ENCODE measurements around the gene PLOD3.
"Not testable (repeated sequence)": the region's sequence is repeated elsewhere in the genome, so short reads cannot be mapped to it uniquely, and the experiment has no call there.

The PLOD3 gene, protein sequence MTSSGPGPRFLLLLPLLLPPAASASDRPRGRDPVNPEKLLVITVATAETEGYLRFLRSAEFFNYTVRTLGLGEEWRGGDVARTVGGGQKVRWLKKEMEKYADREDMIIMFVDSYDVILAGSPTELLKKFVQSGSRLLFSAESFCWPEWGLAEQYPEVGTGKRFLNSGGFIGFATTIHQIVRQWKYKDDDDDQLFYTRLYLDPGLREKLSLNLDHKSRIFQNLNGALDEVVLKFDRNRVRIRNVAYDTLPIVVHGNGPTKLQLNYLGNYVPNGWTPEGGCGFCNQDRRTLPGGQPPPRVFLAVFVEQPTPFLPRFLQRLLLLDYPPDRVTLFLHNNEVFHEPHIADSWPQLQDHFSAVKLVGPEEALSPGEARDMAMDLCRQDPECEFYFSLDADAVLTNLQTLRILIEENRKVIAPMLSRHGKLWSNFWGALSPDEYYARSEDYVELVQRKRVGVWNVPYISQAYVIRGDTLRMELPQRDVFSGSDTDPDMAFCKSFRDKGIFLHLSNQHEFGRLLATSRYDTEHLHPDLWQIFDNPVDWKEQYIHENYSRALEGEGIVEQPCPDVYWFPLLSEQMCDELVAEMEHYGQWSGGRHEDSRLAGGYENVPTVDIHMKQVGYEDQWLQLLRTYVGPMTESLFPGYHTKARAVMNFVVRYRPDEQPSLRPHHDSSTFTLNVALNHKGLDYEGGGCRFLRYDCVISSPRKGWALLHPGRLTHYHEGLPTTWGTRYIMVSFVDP

DNA sequence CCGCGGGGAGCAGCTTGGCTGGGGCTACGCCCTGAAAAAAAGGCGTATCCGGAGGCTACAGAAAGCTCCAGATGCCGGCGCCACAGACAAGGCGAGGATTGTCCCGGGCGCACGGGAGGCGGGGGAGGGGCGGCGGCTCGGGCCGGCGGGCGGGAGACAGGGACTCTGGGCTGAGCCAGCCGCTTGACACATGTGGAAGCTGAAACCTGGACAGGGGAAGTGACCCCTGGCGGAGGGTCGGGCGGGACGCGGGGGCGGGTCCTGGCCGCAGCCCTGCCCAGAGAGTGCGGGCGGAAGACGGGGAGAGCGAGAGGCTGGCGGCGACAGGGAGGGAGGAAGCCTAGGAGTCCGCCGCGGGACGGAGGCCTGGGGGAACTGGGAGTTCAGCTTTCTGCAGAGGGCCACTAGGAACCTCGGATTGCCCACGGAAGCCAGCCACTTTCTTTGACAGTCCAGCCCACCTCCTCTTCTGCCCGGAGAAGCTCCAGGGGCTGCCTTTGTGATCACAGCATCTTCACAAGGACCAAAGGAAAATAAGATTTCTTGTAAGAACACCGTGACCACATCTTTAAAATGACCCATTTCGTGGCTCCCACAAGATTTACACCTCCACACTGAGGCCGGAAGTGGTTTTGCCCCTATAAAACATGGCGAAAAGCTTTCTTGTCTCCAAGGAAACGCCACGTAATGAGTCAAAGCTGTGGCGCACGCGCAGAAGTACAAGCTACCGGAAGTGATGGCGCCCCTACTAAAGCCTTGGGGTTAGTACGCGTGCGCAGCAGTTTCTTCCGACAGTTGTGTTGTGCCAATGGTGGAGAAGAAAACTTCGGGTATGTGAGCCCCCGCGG is at the start of gene PLOD3, which contains the start of gene ZNHIT1:
Gene PLOD3 (minus strand): TSS at position 194 of the 848 bp plus-strand sequence. CDS start 307 bp downstream, outside the sequence.
Gene ZNHIT1 (plus strand): TSS at position 778 of the 848 bp plus-strand sequence. CDS start 31 bp downstream, at position 809.
- DNase-seq, result peak; percentile 97

DNA sequence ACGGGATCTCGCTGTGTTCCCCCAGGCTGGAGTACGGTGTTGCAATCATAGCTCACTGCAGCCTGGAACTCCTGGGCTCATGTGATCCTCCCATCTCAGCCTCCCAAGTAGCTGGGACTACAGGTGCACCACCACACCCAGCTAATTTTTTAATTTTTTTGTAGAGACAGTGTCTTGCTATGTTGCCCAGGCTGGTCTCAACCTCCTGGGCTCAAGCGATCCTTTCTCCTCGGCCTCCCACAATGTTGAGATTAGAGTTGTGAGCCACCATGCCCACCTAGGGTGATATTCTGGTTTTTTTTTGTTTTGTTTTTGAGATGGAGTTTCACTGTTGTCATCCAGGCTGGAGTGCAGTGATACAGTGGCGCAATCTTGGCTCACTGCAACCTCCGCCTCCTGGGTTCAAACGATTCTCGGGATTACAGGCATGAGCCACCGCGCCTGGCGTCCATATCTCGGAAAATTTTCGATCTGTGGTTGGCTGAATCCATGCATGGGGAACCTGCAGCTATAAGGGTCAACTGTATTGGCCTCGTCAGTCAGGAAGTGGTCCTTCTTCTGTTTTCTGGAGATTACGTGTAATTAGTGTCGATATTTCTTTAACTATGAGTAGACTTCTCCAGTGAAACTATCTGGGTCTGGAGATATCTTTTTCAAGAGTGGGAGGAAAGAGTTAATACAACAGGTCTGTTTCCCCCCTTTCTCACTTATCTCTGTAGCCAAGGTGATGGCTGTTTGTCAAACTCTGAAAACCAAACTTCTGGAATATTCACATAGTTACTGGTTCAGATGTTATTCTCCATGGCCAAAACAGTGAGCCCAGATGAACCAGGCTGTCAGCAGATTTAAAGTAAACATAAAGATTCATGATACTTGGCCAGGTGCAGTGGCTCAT is 48.5 kb upstream of the PLOD3 start:
- no peak for DNase-seq

DNA sequence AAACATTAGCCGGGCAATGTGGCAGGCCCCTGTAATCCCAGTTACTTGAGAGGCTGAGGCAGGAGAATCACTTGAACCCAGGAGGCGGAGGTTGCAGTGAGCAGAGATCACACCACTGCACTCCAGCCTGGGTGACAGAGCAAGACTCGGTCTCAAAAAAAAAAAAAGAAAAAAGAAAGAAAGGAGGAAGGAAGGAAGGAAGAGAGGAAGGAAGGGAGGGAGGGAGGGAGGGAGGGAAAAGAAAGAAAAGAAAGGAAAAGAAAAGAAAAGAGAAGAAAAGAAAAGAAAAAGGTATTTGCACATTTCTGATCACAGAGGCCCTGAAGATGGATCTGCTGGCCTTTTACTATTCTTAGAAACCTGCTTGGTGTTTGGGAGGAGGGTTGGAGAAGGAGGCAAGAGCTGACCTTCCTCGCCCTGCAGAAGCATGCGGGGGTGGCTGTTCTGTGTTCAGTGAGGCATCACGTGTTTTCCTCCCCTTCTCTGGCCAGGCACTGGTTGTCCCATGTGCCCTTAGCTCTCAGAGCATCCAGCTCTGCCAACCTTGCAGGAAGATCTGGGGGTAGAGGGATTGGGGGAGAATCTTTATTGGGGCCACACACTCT is 46.8 kb upstream of the PLOD3 start:
- DNase-seq, result not testable (repeated sequence)

DNA sequence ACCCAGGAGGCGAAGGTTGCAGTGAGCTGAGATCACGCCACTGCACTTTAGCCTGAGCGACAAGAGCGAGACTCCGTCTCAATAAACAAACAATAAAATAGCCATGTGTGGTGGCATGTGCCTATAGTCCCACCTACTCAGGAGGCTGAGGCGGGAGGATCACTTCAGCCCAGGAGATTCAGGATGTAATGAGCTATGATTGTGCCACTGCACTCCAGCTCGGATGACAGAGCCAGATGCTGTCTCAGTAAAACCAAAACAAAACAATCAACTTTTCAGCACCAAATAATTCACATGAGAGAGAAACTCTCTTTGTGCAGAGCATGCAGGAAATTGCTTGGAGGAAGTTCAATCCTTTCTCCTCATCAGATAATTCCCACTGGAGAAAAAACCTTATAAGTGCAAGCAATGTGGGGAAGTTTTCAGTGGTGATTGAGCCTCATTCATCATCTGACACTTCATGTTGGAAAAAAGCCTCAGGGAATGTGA is 40.9 kb upstream of the PLOD3 start:
- no peak for DNase-seq

DNA sequence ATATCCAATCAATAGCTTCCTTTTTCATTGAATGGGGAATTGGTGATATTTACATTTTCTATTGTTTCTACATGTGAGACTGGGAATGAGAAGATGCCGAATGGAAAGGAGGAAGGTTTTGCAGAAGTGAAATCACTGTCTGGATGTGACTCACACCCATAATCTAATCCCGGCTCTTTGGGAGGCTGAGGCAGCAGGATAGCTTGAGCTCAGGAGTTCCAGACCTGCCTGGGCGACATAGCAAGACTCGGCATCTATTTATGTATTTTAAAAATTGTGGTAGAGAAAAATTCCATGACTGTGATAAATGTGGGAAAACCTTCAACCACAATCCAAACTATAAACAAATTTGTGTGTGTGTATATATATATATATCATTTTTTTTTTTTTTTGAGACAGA is 38.4 kb upstream of the PLOD3 start:
- DNase-seq, result no peak

DNA sequence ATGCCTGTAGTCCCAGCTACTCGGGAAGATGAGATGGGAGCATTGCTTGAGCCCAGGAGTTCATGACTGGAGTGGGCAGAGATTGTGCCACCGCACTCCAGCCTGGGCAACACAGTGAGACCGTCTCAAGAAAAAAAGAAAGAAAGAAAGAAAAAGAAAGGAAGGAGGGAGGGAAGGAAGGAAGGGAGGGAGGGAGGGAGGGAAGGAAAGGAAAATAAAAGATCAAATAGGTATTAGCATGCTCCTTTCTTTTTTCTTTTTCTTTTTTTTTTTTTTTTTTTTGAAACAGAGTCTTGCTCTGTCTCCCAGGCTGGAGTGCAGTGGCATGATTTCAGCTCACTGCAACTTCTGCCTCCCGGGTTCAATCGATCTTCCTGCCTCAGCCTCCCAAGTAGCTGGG is 35.8 kb upstream of the PLOD3 start:
- not testable (repeated sequence) for DNase-seq

DNA sequence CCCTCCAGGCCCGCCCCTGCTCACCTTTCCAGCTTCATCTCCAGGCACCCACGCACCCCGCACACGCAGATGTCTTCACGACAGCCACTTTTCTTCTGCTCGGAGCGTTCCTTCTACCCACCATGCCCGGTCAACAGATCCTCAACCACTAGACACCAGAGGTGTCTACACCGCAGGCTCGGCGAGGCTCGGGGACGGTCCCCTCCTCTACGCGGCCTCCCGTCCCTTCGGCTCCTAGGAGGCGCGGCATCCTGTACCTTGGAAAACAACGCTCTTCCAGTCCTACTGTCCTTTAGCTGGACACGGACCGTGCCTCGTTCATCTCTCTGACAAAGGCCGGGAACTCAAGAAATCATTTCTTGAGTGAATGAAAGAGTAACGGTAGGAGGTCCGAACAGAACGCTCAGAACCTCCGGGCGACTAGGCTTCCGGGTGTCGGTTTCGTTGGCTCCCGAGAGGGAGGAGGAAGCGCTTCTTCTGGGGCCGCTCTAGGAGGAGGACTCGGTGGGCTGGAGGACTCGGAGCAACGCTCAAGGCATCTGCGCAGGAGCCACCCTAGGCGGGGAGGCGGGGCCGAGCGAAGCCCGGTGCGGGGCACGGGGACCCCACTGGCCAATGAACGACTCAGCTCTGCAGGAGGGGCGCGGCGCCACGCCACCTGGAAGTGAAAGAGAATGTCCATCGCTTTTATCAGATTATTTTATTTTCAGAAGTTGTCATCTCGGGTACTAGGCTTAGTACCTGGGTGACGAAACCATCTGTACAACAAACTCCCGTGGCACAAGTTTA is 34.7 kb upstream of the PLOD3 start:
- DNase-seq, result peak; percentile 98

DNA sequence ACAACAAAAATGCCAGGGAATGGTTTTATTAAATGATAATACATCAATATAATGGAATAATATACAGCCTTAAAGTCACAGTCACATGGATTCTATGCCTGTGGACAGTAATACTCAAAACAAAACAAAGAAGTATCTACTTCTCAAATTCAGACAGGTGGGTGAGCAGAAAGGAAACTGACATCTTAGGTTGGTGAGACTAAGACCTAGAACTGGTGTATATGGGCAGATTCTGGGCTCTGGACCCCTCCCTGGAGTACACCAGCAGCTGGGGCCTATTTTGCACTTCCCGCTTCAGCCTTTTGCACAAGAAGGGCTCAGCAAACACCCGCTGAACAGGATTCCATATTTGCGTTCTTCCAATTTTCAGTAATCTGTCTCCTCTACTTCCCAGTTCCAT is 32.9 kb upstream of the PLOD3 start:
- DNase-seq, result no peak

DNA sequence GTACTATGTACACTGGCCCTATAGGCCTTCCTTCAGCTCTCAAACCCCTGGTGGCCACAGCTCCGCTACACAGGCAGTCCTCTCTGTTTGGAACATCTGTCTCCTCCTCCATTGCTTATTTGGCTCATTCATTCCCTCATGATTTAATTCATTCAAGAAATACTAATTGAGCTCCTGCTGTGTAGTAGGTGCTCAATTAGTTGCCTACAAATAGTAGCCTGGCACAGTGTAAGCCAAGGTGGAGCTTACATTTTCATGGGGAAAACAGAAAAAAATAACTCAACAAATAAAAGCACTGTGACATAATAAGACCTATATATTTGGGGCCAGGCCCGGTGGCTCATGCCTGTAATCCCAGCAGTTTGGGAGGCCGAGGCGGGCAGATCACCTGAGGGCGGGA is 30.9 kb upstream of the PLOD3 start:
- DNase-seq, result no peak

DNA sequence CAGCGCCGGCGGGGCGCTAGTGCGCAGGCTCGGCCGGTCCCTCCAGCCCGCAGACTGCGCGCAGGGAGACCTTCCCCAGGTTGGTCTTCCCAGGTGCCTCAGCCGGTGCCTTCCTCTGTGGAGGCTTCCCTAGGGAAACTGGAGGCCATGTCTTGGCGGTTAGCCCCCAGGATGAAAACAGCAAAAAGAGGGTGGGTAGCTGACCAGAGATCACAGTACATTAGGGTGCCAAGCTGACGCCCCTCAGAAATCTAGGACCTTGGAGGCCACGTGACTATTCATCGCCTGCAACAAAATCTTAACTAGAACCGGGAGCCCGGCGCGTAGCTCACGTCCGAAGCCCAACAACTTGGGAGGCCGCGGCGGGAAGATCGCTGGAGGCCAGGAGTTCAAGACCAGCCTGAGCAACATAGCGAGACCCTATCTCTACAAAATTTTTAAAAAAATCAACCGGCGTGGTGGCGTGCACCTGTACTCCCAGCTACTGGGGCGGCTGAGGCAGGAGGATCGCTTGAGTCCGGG is 27.8 kb upstream of the PLOD3 start:
- no peak for DNase-seq

DNA sequence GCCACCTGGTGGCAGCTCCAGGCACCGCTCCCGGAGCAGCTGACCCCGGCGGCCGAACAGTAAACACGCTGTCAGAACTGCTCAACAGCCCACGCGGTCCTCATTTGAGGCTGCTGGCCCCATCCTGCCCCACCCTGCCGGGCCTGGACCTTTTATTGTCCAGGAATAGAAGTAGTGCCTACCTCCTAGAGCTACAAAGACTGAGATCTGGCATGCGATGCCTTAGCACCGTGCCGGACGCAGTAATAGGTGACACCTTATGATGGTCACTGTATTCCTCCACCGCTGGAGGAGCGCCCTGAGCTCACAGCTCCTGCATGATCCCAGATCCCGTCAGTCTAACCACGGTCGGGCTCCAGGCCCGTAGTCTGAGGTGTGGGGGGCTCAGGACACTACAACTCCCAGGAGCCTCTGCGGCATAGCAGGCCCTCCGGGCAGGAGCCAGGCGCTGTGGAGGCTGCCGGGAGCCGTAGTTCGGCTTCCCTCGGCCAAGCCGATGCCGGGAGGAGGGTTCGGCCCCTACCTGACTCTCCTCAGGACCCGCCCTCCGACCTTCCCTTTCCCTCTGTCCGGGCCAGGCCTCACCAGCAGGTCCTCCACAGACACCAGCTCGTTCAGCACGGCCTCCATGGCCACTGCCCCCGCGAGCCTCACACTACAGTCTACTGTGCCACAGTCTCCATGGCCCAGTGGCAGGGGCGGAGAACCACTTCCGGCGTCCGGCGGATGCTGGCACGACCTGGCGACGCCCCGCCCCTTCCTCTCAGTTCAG is 27.2 kb upstream of the PLOD3 start, which contains the start of gene FIS1:
Gene FIS1 (minus strand): TSS at position 707 of the 772 bp plus-strand sequence. CDS start 77 bp downstream, at position 630.
- peak; percentile 96 for DNase-seq

DNA sequence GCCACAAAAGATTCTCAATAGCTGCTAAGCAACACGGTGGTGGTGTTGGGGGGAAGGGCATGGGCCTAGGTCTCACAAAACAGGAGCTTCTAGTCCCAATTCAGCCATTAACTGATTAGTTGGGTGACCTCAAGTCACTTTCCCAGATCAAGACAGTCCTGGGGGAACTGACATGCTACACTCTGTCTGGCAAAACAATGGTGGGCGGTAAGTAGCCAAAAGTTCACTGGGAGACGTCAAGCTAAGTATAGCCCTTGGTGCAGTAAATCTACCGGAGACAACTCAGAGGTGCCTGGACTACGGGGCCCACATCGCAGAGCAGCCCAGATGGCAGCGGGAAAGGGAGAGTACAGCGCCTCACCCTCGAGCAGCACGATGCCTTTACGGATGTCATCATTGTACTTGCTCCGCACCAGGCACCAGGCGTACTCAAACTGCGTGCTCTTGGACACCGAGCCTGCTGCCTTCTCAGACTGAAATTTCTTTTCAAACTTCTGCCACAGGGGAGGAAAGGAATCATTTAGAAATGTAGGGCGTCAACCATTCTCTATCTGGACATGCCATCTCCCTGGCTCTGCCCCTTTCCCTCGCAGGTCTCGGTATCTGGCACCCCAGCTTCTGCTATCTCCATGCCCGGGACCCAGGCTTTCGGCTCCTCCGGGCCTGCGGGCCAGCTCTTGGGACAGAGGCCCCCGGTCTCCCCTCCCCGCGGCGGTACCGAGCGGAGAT is 26.4 kb upstream of the PLOD3 start:
- DNase-seq, result no peak

DNA sequence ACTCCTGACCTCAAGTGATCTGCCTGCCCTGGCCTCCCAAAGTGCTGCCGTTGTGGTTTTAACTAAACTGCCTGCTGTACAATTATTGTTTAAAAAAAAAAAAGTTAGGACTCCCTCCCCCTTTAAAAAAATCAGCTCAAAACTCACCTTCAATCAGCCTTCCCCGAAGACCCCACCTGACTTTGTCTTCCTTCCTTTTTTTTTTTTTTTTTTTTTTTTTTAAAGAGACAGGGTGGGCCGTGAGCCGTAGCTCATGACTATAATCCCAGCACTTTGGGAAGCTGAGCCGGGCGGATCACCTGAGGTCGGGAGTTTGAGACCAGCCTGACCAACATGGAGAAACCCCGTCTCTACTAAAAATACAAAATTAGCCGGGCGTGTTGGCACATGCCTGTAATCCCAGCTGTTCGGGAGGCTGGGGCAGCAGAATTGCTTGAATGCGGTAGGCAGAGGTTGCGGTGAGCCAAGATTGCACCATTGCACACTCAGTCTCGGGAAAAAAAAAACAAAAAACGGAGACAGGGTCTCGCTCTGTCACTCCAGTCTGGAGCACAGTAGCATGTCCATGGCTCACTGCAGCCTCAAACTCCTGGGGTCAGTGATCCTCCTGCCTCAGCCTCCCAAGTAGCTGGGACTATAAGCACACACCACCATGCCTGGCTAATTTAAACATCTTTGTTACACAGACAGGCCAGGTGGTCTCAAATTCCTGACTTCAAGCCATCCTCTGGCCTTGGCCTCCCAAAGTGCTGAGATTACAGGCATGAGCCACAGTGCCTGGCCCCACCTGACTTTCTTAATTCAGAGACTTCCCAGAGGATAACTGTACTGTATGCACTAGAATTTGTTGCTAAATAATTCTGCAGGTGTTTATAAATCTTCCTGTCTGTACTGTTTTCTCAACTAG is 24.3 kb upstream of the PLOD3 start:
- no peak for DNase-seq

DNA sequence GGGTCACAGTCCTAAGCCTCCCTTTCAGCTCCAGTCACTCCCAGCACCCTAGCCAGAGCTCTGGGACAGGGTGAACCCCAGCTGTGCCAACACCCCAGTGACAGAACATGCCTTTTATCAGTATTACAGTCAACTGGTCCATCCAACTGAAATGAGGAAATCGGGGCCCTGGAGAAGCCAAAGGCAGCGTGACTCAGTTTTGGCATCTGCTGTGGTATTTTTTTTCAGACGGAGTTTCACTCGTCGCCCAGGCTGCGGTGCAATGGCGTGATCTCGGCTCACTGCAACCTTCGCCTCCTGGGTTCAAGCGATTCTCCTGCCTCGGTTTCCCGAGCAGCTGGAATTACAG is 23.6 kb upstream of the PLOD3 start:
- DNase-seq, result no peak

DNA sequence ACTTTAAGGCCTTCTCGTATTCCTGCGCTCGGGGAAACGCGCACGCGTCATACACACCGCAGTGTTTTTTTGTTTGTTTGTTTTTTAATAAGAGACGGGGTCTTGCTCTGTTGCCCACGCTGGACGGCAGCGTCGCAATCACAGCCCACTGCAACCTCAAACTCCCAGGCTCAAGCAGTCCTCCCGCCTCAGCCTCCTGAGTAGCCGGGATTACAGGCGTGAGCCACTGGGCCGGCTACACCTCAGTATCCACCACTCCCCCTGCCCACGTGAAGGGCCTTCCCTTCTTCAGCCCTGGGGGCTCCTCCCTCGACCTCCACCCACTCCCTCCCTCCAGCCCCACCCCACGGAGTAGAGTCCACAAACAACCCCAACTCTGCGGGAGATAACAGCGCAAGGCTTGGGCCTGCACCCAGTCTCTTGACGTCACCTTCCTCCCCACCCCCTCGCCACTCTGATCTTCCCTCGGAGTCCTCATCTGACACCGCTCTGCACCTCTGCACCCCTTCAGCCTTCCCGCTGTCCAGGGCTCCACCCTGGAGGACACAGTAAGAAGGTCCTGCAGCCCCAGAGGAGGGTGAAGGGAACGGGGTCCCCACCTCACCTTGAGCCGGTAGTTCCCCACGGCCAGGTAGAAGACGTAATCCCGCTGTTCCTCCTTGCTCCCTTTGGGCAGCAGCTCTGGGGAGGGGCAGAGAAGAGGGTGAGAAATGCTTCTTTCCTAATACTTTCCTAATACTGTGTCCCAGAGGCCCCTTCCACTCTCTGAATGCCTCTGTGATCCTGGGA is 23.0 kb upstream of the PLOD3 start:
- DNase-seq, result no peak

DNA sequence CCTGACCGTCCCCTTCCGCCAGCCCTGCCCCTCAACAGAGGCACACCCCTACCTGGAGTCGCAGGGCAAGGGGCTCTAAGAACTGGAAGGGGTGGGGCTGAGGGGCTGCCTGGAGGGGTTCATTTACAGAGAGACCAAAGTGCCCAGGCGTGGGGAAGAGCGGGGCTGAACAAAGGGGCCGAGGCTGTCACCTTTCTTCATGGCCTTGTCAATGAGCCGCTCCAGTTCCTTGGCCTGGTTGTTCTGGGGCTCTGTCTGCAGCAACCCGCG is 22.5 kb upstream of the PLOD3 start:
- no peak for DNase-seq

Data from femur (tissue), 1 donor.